Breast epithelium (tissue), 4 donors: Measurements from ENCODE around the gene RAB1A. TPM values are rescaled to one million over a fixed set of nuclear protein-coding genes. Genes with fewer than 3 reads are reported as not detected.

Experiments used
- DNase-seq, 2 donors: peaks; one replicate each; pipeline ENCODE4 v3.0.0-alpha.2; 2019; ENCODE audit warnings: low spot score in 2 of 2
- H3K27ac ChIP-seq, 2 donors: fragments of 200-600 bp; sonication (generic) in 1 of 2; one replicate each; pipeline ENCODE4 v1.5.1; 2016 to 2019; ENCODE audit warnings: mild to moderate bottlenecking in 1 of 2
- H3K27me3 ChIP-seq, 2 donors: fragments of 200-600 bp; sonication (generic) in 1 of 2; one replicate each; pipeline versions ENCODE4 v1.5.1 to v1.6.0; 2017 to 2019; ENCODE audit warnings: control low read depth in 1 of 2, mild to moderate bottlenecking in 1 of 2
- H3K36me3 ChIP-seq: fragments of 200-600 bp; one replicate; pipeline ENCODE4 v1.5.1; 2019
- H3K4me1 ChIP-seq, 2 donors: fragments of 200-600 bp; sonication (generic); one replicate each; pipeline ENCODE4 v1.5.1; 2016 to 2019; ENCODE audit warnings: control low read depth in 1 of 2
- H3K4me3 ChIP-seq, 3 donors: fragments of 200-600 bp; sonication (generic); 1 replicate in 2 of 3; 2 replicates in 1 of 3; pipeline ENCODE4 v1.5.1; 2016 to 2019; ENCODE audit warnings: mild to moderate bottlenecking in 3 of 3, moderate library complexity in 2 of 3
- H3K9me3 ChIP-seq, 2 donors: fragments of 200-600 bp; sonication (generic) in 1 of 2; one replicate each; pipeline ENCODE4 v1.5.1; 2016 to 2019; ENCODE audit warnings: control low read depth in 1 of 2
- POLR2A ChIP-seq: fragments of 450-650 bp; IDR thresholded peaks from one replicate; pipeline ENCODE4 v1.6.1; 2016; ENCODE audit warnings: antibody characterized with exemption, mild to moderate bottlenecking, moderate library complexity
- POLR2AphosphoS5 ChIP-seq, 3 donors: sonication (generic); formaldehyde crosslinking; IDR thresholded peaks; one replicate each; pipeline ENCODE4 v1.6.1; 2017; ENCODE audit warnings: antibody characterized with exemption in 3 of 3
- intact Hi-C: fragments of 100-400 bp; cut with DNase I; formaldehyde crosslinking; loops from one replicate; pipeline ENCODE4 v1.15.1; 2023; ENCODE audit warnings: low total_unique reads
- total RNA-seq, 3 donors: library from RNA; depleted of rRNA; stranded (reverse); fragments of >200 nt; gene quantifications; one replicate each; pipeline ENCODE4 v1.1.0, GENCODE V29; 2016
- TF ChIP-seq, protein P1 (sequence below), 3 donors: fragments of 450-650 bp; IDR thresholded peaks; one replicate each; pipeline ENCODE4 v1.5.1; 2016 to 2017; ENCODE audit warnings: antibody characterized with exemption in 3 of 3, mild to moderate bottlenecking in 3 of 3, moderate library complexity in 3 of 3

RAB1A gene
- total RNA-seq, 3 donors from 2014 or later: 86.1 to 107 (median 89.5) TPM

DNA sequence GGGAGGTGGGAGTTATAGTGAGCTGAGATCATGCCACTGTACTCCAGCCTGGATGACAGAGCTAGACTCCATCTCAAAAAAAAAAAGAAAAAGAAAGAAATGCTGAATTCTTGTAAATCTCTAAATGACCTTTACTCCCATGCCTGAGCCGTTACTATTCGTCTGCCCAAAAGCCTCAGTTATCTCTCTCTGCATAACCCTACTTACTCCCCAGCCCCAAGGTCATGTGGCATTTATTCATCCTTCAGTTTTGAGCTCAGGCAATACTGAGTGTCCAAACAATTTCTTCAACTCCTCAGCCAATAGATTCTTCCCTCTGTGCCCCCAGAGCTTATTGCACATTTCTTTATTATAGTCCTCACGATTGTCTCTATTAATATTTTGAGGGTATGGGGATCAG lies 28.8 kb downstream of the RAB1A start:
- no peaks in the 10 kb centered on the region for H3K4me1 ChIP-seq
- H3K4me3 ChIP-seq: no peak overlapping the region
- no peak for DNase-seq
- no peaks in the 10 kb centered on the region for H3K36me3 ChIP-seq
- no peaks in the 10 kb centered on the region for H3K9me3 ChIP-seq
- intact Hi-C loops: no loop called here
- TF ChIP-seq, protein P1, sequence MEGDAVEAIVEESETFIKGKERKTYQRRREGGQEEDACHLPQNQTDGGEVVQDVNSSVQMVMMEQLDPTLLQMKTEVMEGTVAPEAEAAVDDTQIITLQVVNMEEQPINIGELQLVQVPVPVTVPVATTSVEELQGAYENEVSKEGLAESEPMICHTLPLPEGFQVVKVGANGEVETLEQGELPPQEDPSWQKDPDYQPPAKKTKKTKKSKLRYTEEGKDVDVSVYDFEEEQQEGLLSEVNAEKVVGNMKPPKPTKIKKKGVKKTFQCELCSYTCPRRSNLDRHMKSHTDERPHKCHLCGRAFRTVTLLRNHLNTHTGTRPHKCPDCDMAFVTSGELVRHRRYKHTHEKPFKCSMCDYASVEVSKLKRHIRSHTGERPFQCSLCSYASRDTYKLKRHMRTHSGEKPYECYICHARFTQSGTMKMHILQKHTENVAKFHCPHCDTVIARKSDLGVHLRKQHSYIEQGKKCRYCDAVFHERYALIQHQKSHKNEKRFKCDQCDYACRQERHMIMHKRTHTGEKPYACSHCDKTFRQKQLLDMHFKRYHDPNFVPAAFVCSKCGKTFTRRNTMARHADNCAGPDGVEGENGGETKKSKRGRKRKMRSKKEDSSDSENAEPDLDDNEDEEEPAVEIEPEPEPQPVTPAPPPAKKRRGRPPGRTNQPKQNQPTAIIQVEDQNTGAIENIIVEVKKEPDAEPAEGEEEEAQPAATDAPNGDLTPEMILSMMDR (IDR thresholded peaks at IDR 0.05): no peak
- TF ChIP-seq POLR2A (no peak), POLR2AphosphoS5 (IDR thresholded peaks at IDR 0.05) (no peak)
- H3K27me3 ChIP-seq: no peaks in the 10 kb centered on the region
- no peak overlapping the region for H3K27ac ChIP-seq

DNA sequence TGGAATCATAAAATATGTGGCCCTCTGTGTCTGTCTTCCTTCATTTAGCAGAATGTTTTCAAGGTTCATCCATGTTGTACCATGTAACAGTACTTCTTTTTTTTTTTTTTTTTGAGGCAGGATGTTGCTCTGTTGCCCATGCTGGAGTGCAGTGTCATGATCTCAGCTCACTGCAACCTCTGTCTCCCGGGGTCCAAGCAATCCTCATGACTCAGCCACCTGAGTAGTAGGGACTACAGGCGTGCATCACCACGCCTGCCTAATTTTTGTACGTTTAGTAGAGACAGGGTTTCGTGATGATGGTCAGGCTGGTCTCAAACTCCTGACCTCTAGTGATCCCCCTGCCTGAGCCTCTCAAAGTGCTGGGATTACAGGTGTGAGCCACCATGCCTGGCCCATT lies 31.2 kb downstream of the RAB1A start:
- Histone ChIP-seq H3K4me3 (no peak overlapping the region), H3K36me3 (no peaks in the 10 kb centered on the region)
- intact Hi-C loops: no loop called here

DNA sequence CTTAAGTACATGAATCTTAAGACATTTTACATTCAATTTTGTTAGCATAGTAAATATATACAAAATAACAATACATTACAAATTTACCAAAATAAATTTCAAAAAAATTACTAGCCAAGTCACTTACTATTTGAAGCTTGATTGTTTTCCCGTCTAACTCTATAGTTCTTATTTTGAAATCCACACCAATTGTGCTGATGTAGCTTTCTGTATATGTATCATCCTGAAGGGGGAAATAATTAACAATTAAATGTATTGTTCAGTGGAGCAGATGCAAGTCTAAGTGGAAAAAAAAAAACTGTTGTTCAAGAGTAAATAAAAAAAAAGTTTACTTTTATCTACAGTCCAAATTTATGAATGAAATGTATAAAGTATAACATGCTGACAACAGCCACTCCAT lies 32.1 kb downstream of the RAB1A start:
- TF ChIP-seq, protein P1 (IDR thresholded peaks at IDR 0.05): no peak
- no peak for TF ChIP-seq POLR2A
- TF ChIP-seq POLR2AphosphoS5 (IDR thresholded peaks at IDR 0.05): no peak
- H3K4me1 ChIP-seq: no peaks in the 10 kb centered on the region
- H3K36me3 ChIP-seq: no peaks in the 10 kb centered on the region
- H3K9me3 ChIP-seq: no peaks in the 10 kb centered on the region
- H3K27me3 ChIP-seq: no peaks in the 10 kb centered on the region
- H3K27ac ChIP-seq: no peak overlapping the region
- no peak for DNase-seq
- intact Hi-C loops: no loop called here
- no peak overlapping the region for H3K4me3 ChIP-seq

More for the DNA sequence above, 31.2 kb downstream of the RAB1A start:
- H3K4me1 ChIP-seq: no peaks in the 10 kb centered on the region
- TF ChIP-seq POLR2A: no peak
- TF ChIP-seq, protein P1 (IDR thresholded peaks at IDR 0.05): no peak
- TF ChIP-seq POLR2AphosphoS5 (IDR thresholded peaks at IDR 0.05): no peak
- no peaks in the 10 kb centered on the region for H3K27me3 ChIP-seq
- H3K27ac ChIP-seq: no peak overlapping the region
- DNase-seq: no peak
- no peaks in the 10 kb centered on the region for H3K9me3 ChIP-seq

DNA sequence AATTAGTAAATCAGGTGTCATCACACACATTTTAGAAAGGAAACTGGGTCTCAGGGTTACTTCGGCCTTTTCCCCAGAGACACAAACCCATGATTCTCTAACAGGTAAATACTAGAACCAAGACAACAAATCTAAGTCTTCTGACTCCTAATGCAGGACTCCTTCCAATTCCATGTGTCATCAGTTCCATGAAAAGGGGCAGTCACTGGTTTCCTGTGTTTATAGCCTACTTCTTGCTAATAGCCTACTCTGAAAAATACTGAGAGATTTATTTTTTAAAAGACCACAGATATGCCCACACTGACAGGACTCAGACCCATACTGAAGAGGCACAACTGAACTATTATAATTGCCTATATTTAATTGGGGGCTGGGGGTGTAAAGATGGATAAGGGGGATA lies 33.0 kb downstream of the RAB1A start:
- DNase-seq: no peak
- H3K27ac ChIP-seq: no peak overlapping the region
- no peaks in the 10 kb centered on the region for H3K4me1 ChIP-seq
- TF ChIP-seq POLR2AphosphoS5 (IDR thresholded peaks at IDR 0.05): no peak
- TF ChIP-seq, protein P1 (IDR thresholded peaks at IDR 0.05): no peak
- no peaks in the 10 kb centered on the region for H3K36me3 ChIP-seq
- H3K27me3 ChIP-seq: no peaks in the 10 kb centered on the region
- H3K9me3 ChIP-seq: no peaks in the 10 kb centered on the region
- intact Hi-C loops: no loop called here
- H3K4me3 ChIP-seq: no peak overlapping the region

DNA sequence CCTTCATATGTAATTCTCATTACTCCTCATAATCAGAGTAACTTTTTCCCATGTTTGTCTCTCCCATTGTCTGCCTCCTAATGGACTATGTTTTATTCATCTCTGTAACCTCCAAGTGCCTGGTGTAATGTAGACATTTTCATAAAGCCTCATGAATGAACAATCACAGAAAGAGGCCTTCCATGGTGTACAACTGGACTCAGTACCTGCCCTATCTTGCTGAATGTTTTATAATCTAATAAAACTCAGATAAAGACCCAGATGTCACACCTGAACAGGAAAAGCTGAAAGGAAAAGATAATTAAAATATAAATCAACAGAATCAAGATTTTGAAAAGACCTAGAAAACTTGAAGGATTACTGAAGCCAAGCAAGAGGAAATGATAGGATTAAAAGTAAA lies 36.7 kb downstream of the RAB1A start:
- Histone ChIP-seq H3K4me3 (no peak overlapping the region), H3K4me1 (no peaks in the 10 kb centered on the region), H3K27ac (no peak overlapping the region), H3K27me3 (no peaks in the 10 kb centered on the region), H3K36me3 (no peaks in the 10 kb centered on the region), H3K9me3 (no peaks in the 10 kb centered on the region)
- intact Hi-C loops: no loop called here
- no peak for DNase-seq
- TF ChIP-seq, protein P1 (IDR thresholded peaks at IDR 0.05): no peak
- no peak for TF ChIP-seq POLR2A
- no peak for TF ChIP-seq POLR2AphosphoS5 (IDR thresholded peaks at IDR 0.05)
